A204.1 (cell line): ENCODE results near the gene OLFML1.

Experiments used
- FAIRE-seq: peaks from 2 replicates; lab custom pipeline; 2012; peaks lifted over from hg19 to GRCh38; lab: Jason Lieb, UNC

OLFML1 gene

GRCh38 chr11:7485186-7486097 is at the start of gene OLFML1:
OLFML1 (plus strand) TSS chr11:7485506; CDS start chr11:7485876, 370 bp downstream.
- no peak for FAIRE-seq

- no peak for FAIRE-seq
Measured at GRCh38 chr11:7436146-7436545, 49.2 kb upstream of the OLFML1 start.

- FAIRE-seq = no peak
Measured at GRCh38 chr11:7436657-7437056, 48.6 kb upstream of the OLFML1 start.

- no peak for FAIRE-seq
Measured at GRCh38 chr11:7437696-7438095, 47.6 kb upstream of the OLFML1 start.

GRCh38 chr11:7439746-7440320 is 45.5 kb upstream of the OLFML1 start:
- no peak for FAIRE-seq

GRCh38 chr11:7442588-7443215 is 42.6 kb upstream of the OLFML1 start:
- no peak for FAIRE-seq

- FAIRE-seq = no peak
Measured at GRCh38 chr11:7444091-7444981, 41.0 kb upstream of the OLFML1 start.

GRCh38 chr11:7445564-7445963 is 39.7 kb upstream of the OLFML1 start:
- no peak for FAIRE-seq

GRCh38 chr11:7448201-7448600 is 37.1 kb upstream of the OLFML1 start:
- FAIRE-seq = no peak

GRCh38 chr11:7449211-7449840 is 36.0 kb upstream of the OLFML1 start:
- FAIRE-seq = no peak

- FAIRE-seq = no peak
Measured at GRCh38 chr11:7449841-7450214, 35.5 kb upstream of the OLFML1 start.

GRCh38 chr11:7450836-7451235 is 34.5 kb upstream of the OLFML1 start:
- FAIRE-seq = no peak

GRCh38 chr11:7451520-7451919 is 33.8 kb upstream of the OLFML1 start:
- no peak for FAIRE-seq

- FAIRE-seq = no peak
Measured at GRCh38 chr11:7451952-7452494, 33.3 kb upstream of the OLFML1 start.

- FAIRE-seq = no peak
Measured at GRCh38 chr11:7454854-7455253, 30.5 kb upstream of the OLFML1 start.

- no peak for FAIRE-seq
Measured at GRCh38 chr11:7457211-7457610, 28.1 kb upstream of the OLFML1 start.

- no peak for FAIRE-seq
Measured at GRCh38 chr11:7462706-7463105, 22.6 kb upstream of the OLFML1 start.

GRCh38 chr11:7467652-7468051 is 17.7 kb upstream of the OLFML1 start:
- no peak for FAIRE-seq

- no peak for FAIRE-seq
Measured at GRCh38 chr11:7469351-7469865, 15.9 kb upstream of the OLFML1 start.

- no peak for FAIRE-seq
Measured at GRCh38 chr11:7471071-7471470, 14.2 kb upstream of the OLFML1 start.

- FAIRE-seq = no peak
Measured at GRCh38 chr11:7473717-7474116, 11.6 kb upstream of the OLFML1 start.
